ENCODE results near the gene CLEC16A. TPM values are rescaled to one million over a fixed set of nuclear protein-coding genes. Genes with fewer than 3 reads are reported as not detected.

The CLEC16A gene
- polyA plus RNA-seq, 1 experiment = 11.9 TPM

- ChIA-PET POLR2A (no interaction called here), CTCF (no interaction called here)
- no peak for DNase-seq (ENCODE audit: low read depth, low spot score)
- H3K27me3 ChIP-seq (ENCODE audit: control insufficient read depth, insufficient read depth, low read length) = no peaks in the 10 kb centered on the region
- TF ChIP-seq, protein P1, sequence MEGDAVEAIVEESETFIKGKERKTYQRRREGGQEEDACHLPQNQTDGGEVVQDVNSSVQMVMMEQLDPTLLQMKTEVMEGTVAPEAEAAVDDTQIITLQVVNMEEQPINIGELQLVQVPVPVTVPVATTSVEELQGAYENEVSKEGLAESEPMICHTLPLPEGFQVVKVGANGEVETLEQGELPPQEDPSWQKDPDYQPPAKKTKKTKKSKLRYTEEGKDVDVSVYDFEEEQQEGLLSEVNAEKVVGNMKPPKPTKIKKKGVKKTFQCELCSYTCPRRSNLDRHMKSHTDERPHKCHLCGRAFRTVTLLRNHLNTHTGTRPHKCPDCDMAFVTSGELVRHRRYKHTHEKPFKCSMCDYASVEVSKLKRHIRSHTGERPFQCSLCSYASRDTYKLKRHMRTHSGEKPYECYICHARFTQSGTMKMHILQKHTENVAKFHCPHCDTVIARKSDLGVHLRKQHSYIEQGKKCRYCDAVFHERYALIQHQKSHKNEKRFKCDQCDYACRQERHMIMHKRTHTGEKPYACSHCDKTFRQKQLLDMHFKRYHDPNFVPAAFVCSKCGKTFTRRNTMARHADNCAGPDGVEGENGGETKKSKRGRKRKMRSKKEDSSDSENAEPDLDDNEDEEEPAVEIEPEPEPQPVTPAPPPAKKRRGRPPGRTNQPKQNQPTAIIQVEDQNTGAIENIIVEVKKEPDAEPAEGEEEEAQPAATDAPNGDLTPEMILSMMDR (IDR thresholded peaks at IDR 0.05; ENCODE audit: low read depth, low read length) = no peak
- H3K27ac ChIP-seq (ENCODE audit: low read depth, low read length) = no peak overlapping the region
- H3K9me3 ChIP-seq (ENCODE audit: control insufficient read depth, insufficient read depth, low read length) = no peaks in the 10 kb centered on the region; the same call in 1 of the 2 replicates
- no peak overlapping the region for H3K4me3 ChIP-seq (ENCODE audit: low read depth, low read length)
Observed at GRCh38 chr16:11171757-11172299, 227.5 kb downstream of the CLEC16A start.

- no peaks in the 10 kb centered on the region; the same call in 1 of the 2 replicates for H3K9me3 ChIP-seq (ENCODE audit: control insufficient read depth, insufficient read depth, low read length)
- H3K4me3 ChIP-seq (ENCODE audit: low read depth, low read length) = no peak overlapping the region
- no peak overlapping the region for H3K27ac ChIP-seq (ENCODE audit: low read depth, low read length)
- POLR2A ChIA-PET = no interaction called here
- TF ChIP-seq, protein P1 (IDR thresholded peaks at IDR 0.05; ENCODE audit: low read depth, low read length) = no peak
- CTCF ChIA-PET = no interaction called here
- H3K27me3 ChIP-seq (ENCODE audit: control insufficient read depth, insufficient read depth, low read length) = no peaks in the 10 kb centered on the region
- no peak for DNase-seq (ENCODE audit: low read depth, low spot score)
Observed at GRCh38 chr16:11173426-11173825, 229.1 kb downstream of the CLEC16A start.

- no peaks in the 10 kb centered on the region; the same call in 1 of the 2 replicates for H3K9me3 ChIP-seq (ENCODE audit: control insufficient read depth, insufficient read depth, low read length)
- ChIA-PET POLR2A (no interaction called here), CTCF (no interaction called here)
- no peak overlapping the region for H3K27ac ChIP-seq (ENCODE audit: low read depth, low read length)
- no peak overlapping the region for H3K4me3 ChIP-seq (ENCODE audit: low read depth, low read length)
- DNase-seq (ENCODE audit: low read depth, low spot score) = no peak
- TF ChIP-seq, protein P1 (IDR thresholded peaks at IDR 0.05; ENCODE audit: low read depth, low read length) = no peak
- no peaks in the 10 kb centered on the region for H3K27me3 ChIP-seq (ENCODE audit: control insufficient read depth, insufficient read depth, low read length)
Observed at GRCh38 chr16:11174141-11174540, 229.8 kb downstream of the CLEC16A start.

DNA sequence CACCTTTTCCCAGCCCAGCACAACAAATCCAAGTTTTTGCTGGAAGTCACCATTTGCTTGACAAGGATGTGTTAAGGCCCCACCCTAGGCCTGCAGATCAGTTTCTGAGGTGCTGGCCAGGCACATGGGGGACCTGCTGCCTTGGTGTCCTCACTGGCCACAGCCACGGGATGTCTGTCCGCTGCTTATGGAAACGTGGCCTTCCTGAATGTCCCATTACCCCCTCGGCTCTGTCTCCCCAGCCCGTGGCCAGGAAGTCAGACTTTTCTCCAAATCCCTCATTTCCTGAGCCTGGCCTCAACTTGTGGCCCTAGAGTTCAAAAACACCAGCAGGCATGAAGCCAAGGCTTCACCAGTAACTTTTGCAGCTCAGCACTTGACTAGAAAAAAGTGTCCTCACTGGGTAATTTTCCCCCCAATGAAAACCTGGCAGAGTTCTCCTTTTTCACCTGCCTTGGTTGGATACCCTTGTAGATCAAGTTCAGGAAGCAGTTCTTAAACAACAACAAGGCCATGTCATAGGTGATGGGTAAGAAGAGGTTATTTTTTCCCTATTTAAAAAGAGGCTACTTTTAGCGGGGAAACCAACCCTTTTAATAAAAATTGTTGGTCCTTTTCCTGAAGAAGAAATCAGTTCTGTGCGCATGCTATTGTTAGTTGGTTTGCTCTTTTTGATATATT, 230.9 kb downstream of the CLEC16A start:
- Histone ChIP-seq H3K27me3 (ENCODE audit: control insufficient read depth, insufficient read depth, low read length) (no peaks in the 10 kb centered on the region), H3K9me3 (ENCODE audit: control insufficient read depth, insufficient read depth, low read length) (no peaks in the 10 kb centered on the region; the same call in 1 of the 2 replicates), H3K27ac (ENCODE audit: low read depth, low read length) (no peak overlapping the region), H3K4me3 (ENCODE audit: low read depth, low read length) (no peak overlapping the region)
- ChIA-PET CTCF (no interaction called here), POLR2A (no interaction called here)
- TF ChIP-seq, protein P1 (IDR thresholded peaks at IDR 0.05; ENCODE audit: low read depth, low read length) = no peak
- no peak for DNase-seq (ENCODE audit: low read depth, low spot score)

DNA sequence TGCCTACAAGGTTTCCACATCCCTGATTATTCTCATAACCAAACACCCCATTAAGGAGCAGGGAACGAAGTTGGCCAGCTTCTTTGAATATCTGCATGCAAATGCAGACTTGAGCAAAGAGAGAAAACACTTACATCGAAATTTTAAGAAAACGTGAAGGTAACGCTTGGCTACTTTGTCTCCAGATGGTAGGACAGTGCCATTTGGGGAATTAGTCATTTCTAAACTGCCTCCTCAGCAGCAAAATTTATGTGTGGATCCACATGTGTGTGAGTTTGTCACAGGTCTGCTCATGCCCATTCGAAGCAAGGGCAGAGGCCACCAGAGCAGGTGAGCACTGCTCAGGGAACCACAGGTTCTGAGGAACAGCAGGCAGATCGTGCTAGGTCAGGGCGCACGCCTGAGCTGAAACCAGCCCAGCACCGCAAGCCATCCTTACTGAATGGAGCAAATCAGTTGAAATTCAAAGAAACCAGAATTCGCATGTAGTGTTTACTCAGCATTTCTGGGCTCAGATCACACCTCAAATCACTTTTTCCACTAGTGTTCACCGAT, 231.5 kb downstream of the CLEC16A start:
- Histone ChIP-seq H3K27ac (ENCODE audit: low read depth, low read length) (no peak overlapping the region), H3K4me3 (ENCODE audit: low read depth, low read length) (no peak overlapping the region), H3K9me3 (ENCODE audit: control insufficient read depth, insufficient read depth, low read length) (no peaks in the 10 kb centered on the region; the same call in 1 of the 2 replicates), H3K27me3 (ENCODE audit: control insufficient read depth, insufficient read depth, low read length) (no peaks in the 10 kb centered on the region)
- DNase-seq (ENCODE audit: low read depth, low spot score) = no peak
- CTCF ChIA-PET = no interaction called here
- TF ChIP-seq, protein P1 (IDR thresholded peaks at IDR 0.05; ENCODE audit: low read depth, low read length) = no peak
- POLR2A ChIA-PET = interaction anchor here (1.4 kb wide), 1 partner anchor 12 kb away, joined by 4 read pairs; no protein-coding TSS in a partner anchor
